Measurements from ENCODE around the gene TMEM132E. TPM values are rescaled to one million over a fixed set of nuclear protein-coding genes. Genes with fewer than 3 reads are reported as not detected.

TMEM132E gene
- total and polyA plus RNA-seq, 10 of the 15 experiments (the other 5 are each of a cell fraction or from before 2014, with no cell fraction given): not detected

DNA sequence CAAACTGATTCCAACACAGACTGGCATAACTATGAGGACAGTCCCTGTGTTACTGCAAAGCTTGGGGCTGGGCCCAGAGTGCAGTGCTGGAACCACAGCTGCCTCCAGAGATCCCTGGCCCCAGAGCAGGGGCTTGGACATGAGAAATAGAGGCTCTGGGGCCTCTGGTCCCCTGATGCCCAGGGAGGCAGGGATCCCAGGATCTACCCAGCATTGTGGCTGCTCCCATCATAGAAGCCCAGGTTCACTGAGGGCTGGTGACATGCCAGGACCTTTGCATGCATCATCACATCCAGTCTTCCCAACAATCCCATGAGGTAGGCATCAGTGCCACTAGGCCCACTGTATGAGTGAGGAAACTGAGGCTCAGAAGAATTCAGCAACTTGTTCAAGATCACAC is 95.8 kb downstream of the TMEM132E start:
- FAIRE-seq (no peak), ATAC-seq (no peak)

DNA sequence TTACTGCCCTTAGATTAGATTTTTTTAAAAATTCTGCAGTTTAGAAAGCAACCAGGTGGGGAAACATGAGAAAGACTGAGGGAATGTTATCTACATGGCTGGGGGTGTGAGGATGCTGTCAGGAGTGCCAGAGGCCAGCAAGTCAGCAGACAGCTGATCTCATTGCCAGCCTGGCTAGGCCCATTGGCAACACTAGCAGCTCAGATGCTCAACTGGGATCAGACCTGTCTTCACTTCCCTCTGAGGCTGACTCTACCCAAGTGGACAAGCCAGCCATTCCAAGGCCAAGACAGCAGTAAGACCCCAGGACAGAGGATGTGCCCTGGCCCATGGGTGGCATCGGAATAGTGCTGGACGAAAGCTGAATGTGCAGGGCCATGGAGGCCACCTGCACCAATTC is 96.2 kb downstream of the TMEM132E start:
- TF ChIP-seq, protein P1, sequence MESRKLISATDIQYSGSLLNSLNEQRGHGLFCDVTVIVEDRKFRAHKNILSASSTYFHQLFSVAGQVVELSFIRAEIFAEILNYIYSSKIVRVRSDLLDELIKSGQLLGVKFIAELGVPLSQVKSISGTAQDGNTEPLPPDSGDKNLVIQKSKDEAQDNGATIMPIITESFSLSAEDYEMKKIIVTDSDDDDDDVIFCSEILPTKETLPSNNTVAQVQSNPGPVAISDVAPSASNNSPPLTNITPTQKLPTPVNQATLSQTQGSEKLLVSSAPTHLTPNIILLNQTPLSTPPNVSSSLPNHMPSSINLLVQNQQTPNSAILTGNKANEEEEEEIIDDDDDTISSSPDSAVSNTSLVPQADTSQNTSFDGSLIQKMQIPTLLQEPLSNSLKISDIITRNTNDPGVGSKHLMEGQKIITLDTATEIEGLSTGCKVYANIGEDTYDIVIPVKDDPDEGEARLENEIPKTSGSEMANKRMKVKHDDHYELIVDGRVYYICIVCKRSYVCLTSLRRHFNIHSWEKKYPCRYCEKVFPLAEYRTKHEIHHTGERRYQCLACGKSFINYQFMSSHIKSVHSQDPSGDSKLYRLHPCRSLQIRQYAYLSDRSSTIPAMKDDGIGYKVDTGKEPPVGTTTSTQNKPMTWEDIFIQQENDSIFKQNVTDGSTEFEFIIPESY (IDR thresholded peaks at IDR 0.05): no peak
- TF ChIP-seq, protein P2, sequence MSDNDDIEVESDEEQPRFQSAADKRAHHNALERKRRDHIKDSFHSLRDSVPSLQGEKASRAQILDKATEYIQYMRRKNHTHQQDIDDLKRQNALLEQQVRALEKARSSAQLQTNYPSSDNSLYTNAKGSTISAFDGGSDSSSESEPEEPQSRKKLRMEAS (IDR thresholded peaks at IDR 0.05; ENCODE audit: low read depth, low read length): no peak
- TF ChIP-seq PAX8 (IDR thresholded peaks at IDR 0.05) (no peak), NFYB (IDR thresholded peaks at IDR 0.05; ENCODE audit: insufficient read depth, low read depth, low read length) (no peak), MYB (IDR thresholded peaks at IDR 0.05; ENCODE audit: borderline replicate concordance, low read depth, low read length) (no peak), TBL1XR1 (IDR thresholded peaks at IDR 0.05; ENCODE audit: low read depth, low read length) (no peak), KAT2A (conservative IDR thresholded peaks at IDR 0.05; ENCODE audit: control insufficient read depth, low read depth, low read length) (no peak), SIX5 (IDR thresholded peaks at IDR 0.05; ENCODE audit: low read depth, low read length, severe bottlenecking) (no peak)
- TF ChIP-seq, protein P3, sequence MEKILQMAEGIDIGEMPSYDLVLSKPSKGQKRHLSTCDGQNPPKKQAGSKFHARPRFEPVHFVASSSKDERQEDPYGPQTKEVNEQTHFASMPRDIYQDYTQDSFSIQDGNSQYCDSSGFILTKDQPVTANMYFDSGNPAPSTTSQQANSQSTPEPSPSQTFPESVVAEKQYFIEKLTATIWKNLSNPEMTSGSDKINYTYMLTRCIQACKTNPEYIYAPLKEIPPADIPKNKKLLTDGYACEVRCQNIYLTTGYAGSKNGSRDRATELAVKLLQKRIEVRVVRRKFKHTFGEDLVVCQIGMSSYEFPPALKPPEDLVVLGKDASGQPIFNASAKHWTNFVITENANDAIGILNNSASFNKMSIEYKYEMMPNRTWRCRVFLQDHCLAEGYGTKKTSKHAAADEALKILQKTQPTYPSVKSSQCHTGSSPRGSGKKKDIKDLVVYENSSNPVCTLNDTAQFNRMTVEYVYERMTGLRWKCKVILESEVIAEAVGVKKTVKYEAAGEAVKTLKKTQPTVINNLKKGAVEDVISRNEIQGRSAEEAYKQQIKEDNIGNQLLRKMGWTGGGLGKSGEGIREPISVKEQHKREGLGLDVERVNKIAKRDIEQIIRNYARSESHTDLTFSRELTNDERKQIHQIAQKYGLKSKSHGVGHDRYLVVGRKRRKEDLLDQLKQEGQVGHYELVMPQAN (conservative IDR thresholded peaks at IDR 0.05): no peak
- no TSS peak for BruUV-seq (replicated peaks)
- Histone ChIP-seq H3K36me3 (ENCODE audit: control insufficient read depth in 2 of 2, insufficient read depth in 2 of 2, low read length in 1 of 2) (no peaks in the 10 kb centered on the region), H2AFZ (ENCODE audit: control insufficient read depth, low read depth, low read length) (no peak overlapping the region), H4K20me1 (ENCODE audit: control insufficient read depth, insufficient read depth) (no peaks in the 10 kb centered on the region), H3K4me3 (no peak overlapping the region), H3K4me2 (ENCODE audit: control insufficient read depth, insufficient read depth) (no peak overlapping the region), H3K9ac (ENCODE audit: control insufficient read depth, insufficient read depth, low read length) (no peak overlapping the region), H3K4me1 (ENCODE audit: control insufficient read depth, insufficient read depth, low read length) (no peaks in the 10 kb centered on the region), H3K27ac (ENCODE audit: control insufficient read depth, insufficient read depth) (no peak overlapping the region), H3K9me3 (replicated peaks; ENCODE audit: control insufficient read depth, insufficient read depth, low read length) (no peaks in the 10 kb centered on the region), H3K27me3 (replicated peaks in 1 of 2; ENCODE audit: control insufficient read depth in 2 of 2, insufficient read depth in 2 of 2, low read length in 1 of 2) (peaks cover 0 to 2% of the 10 kb centered on the region in 2 experiments; a peak in 1 of 4 replicates), H3K79me2 (ENCODE audit: control insufficient read depth, insufficient read depth, low read length) (no peaks in the 10 kb centered on the region)
- ATAC-seq (no peak), DNase-seq (ENCODE audit: low read depth, low spot score) (no peak), FAIRE-seq (no peak)
- WGBS (ENCODE audit: insufficient coverage, insufficient replicate concordance, low lambda C conversion rate, missing lambda C conversion rate): 20% methylated on average over 2 of the region's 2 CpGs
- ChIA-PET POLR2A (no interaction called here), RAD21 (ENCODE audit: unreplicated experiment) (no interaction called here), SMC1A (ENCODE audit: uncharacterized antibody, unreplicated experiment) (no interaction called here), CTCF (no interaction called here)
- intact Hi-C loops (cut with micrococcal nuclease; ENCODE audit: unreplicated experiment) (no loop called here), in situ Hi-C loops (cut with MboI) (no loop called here)

More for the DNA sequence above, 95.8 kb downstream of the TMEM132E start:
- TF ChIP-seq MEF2A (IDR thresholded peaks at IDR 0.05; ENCODE audit: insufficient read depth, low read depth, low read length) (no peak), CEBPB (IDR thresholded peaks at IDR 0.05; ENCODE audit: borderline replicate concordance in 1 of 2, low read depth in 2 of 2, low read length in 2 of 2) (no peak), NR2C2 (IDR thresholded peaks at IDR 0.05; ENCODE audit: borderline replicate concordance, control insufficient read depth, insufficient read length, low read depth) (no peak)
- H3K27me3 ChIP-seq (replicated peaks in 1 of 2; ENCODE audit: control insufficient read depth in 2 of 2, insufficient read depth in 2 of 2, low read length in 1 of 2): peaks cover 0 to 2% of the 10 kb centered on the region in 2 experiments; a peak in 1 of 4 replicates
- in situ Hi-C loops (cut with MboI) (no loop called here), intact Hi-C loops (cut with micrococcal nuclease; ENCODE audit: unreplicated experiment) (no loop called here)
- H3K79me2 ChIP-seq (ENCODE audit: control insufficient read depth, insufficient read depth, low read length): no peaks in the 10 kb centered on the region
- no peak overlapping the region for H3K4me3 ChIP-seq
- ChIA-PET RAD21 (ENCODE audit: unreplicated experiment) (no interaction called here), CTCF (no interaction called here), POLR2A (no interaction called here), SMC1A (ENCODE audit: uncharacterized antibody, unreplicated experiment) (no interaction called here)
- no peaks in the 10 kb centered on the region for H3K9me3 ChIP-seq (replicated peaks; ENCODE audit: control insufficient read depth, insufficient read depth, low read length)
- H3K36me3 ChIP-seq (ENCODE audit: control insufficient read depth in 2 of 2, insufficient read depth in 2 of 2, low read length in 1 of 2): no peaks in the 10 kb centered on the region
- no TSS peak for BruUV-seq (replicated peaks)
- H3K27ac ChIP-seq (ENCODE audit: control insufficient read depth, insufficient read depth): no peak overlapping the region
- no peak overlapping the region for H3K9ac ChIP-seq (ENCODE audit: control insufficient read depth, insufficient read depth, low read length)
- H3K4me1 ChIP-seq (ENCODE audit: control insufficient read depth, insufficient read depth, low read length): no peaks in the 10 kb centered on the region
- no peak overlapping the region for H3K4me2 ChIP-seq (ENCODE audit: control insufficient read depth, insufficient read depth)
- H4K20me1 ChIP-seq (ENCODE audit: control insufficient read depth, insufficient read depth): no peaks in the 10 kb centered on the region
- no peak for DNase-seq (ENCODE audit: low read depth, low spot score)
- H2AFZ ChIP-seq (ENCODE audit: control insufficient read depth, low read depth, low read length): no peak overlapping the region

Measured in GM12878 (cell line).